B cell (primary cell): ENCODE measurements around the gene ZNF304.

Experiments
- CTCF ChIP-seq: fragments of 200-600 bp; IDR thresholded peaks from one replicate; pipeline ENCODE4 v1.8.0; 2022; ENCODE audit warnings: antibody characterized with exemption, mild to moderate bottlenecking
- EZH2 ChIP-seq: IDR thresholded peaks from 2 replicates; pipeline ENCODE4 v1.6.1; 2012; ENCODE audit warnings: borderline replicate concordance, low read depth, mild to moderate bottlenecking, moderate library complexity, low read length; ENCODE audit not compliant: insufficient read depth, poor library complexity, severe bottlenecking

GRCh38 chr19:57321116-57321515 lies 30.0 kb upstream of the ZNF304 start:
- TF ChIP-seq CTCF (no peak), EZH2 (no peak)
